K562 (cell line): ENCODE results near the gene NEB. TPM values are rescaled to one million over a fixed set of nuclear protein-coding genes. Genes with fewer than 3 reads are reported as not detected.

Source experiments
- ARID1B ChIP-seq: fragments of 450-650 bp; IDR thresholded peaks from 2 replicates; pipeline ENCODE4 v1.6.1; 2016; ENCODE audit warnings: antibody characterized with exemption, mild to moderate bottlenecking, inconsistent platforms
- ATF7 ChIP-seq: fragments of 450-650 bp; IDR thresholded peaks from 2 replicates; pipeline ENCODE4 v1.7.1; 2014; ENCODE audit warnings: mild to moderate bottlenecking, moderate library complexity
- CEBPG ChIP-seq, 3 experiments: fragments of 200-800 bp in 1 of 3; sonication (Bioruptor generic) in 1 of 3; sonication (generic) in 1 of 3; formaldehyde crosslinking in 1 of 3; IDR thresholded peaks in 2 of 3; conservative IDR thresholded peaks in 1 of 3; 2 replicates each; pipeline versions ENCODE4 v1.6.1 to v1.8.0; 2016 to 2022; ENCODE audit warnings: missing compliant biosample characterization in 2 of 3, missing genetic modification characterization in 2 of 3, mild to moderate bottlenecking in 1 of 3, missing genetic modification reagents in 1 of 3
- CHD7 ChIP-seq: fragments of 200-600 bp; sonication (generic); IDR thresholded peaks from one replicate; pipeline ENCODE4 v1.6.1; 2012; ENCODE audit warnings: mild to moderate bottlenecking, low read depth, low read length, inconsistent platforms
- FOXM1 ChIP-seq, 2 experiments: fragments of 450-650 bp in 1 of 2; sonication (generic) in 1 of 2; formaldehyde crosslinking in 1 of 2; IDR thresholded peaks; 2 replicates each; pipeline versions ENCODE4 v1.6.1 to v1.9.0; 2017 to 2022; ENCODE audit warnings: low read depth in 2 of 2, mild to moderate bottlenecking in 2 of 2, missing genetic modification reagents in 1 of 2, moderate library complexity in 1 of 2
- LARP7 ChIP-seq: fragments of 450-650 bp; IDR thresholded peaks from 2 replicates; pipeline ENCODE4 v1.6.1; 2016
- LEF1 ChIP-seq: fragments of 450-650 bp; IDR thresholded peaks from 2 replicates; pipeline ENCODE4 v1.6.1; 2016; ENCODE audit warnings: mild to moderate bottlenecking
- MTA2 ChIP-seq: fragments of 450-650 bp; IDR thresholded peaks from 2 replicates; pipeline ENCODE4 v1.6.1; 2016; ENCODE audit warnings: low read depth
- MYC ChIP-seq, 2 experiments: fragments of 250-450 bp in 1 of 2; sonication (Bioruptor Pico) in 1 of 2; IDR thresholded peaks; 2 replicates each; pipeline versions ENCODE4 v1.5.1 to v1.6.1; 2012 to 2021; ENCODE audit warnings: low read depth in 2 of 2, borderline replicate concordance in 1 of 2, improper control_type of control experiment in 1 of 2, low read length in 1 of 2, mild to moderate bottlenecking in 1 of 2, moderate library complexity in 1 of 2
- PREB ChIP-seq: sonication (generic); formaldehyde crosslinking; IDR thresholded peaks from 2 replicates; pipeline ENCODE4 v1.8.1; 2023; ENCODE audit warnings: mild to moderate bottlenecking, missing genetic modification reagents
- PRMT5 ChIP-seq: sonication (generic); formaldehyde crosslinking; IDR thresholded peaks from 2 replicates; pipeline ENCODE4 v1.5.0; 2020; ENCODE audit warnings: missing genetic modification reagents
- RFX5 ChIP-seq: IDR thresholded peaks from 2 replicates; pipeline ENCODE4 v1.6.1; 2011; ENCODE audit warnings: low read depth, mild to moderate bottlenecking, improper control_type of control experiment, low read length
- SUPT5H ChIP-seq: fragments of 450-650 bp; IDR thresholded peaks from 2 replicates; pipeline ENCODE4 v1.6.1; 2016
- TAF15 ChIP-seq: fragments of 200-400 bp; formaldehyde crosslinking; IDR thresholded peaks from 2 replicates; pipeline ENCODE4 v1.6.1; 2017; ENCODE audit warnings: mild to moderate bottlenecking, low read depth, low read length, moderate library complexity
- TEAD4 ChIP-seq, 2 experiments: sonication (generic) in 1 of 2; formaldehyde crosslinking in 1 of 2; IDR thresholded peaks; 2 replicates each; pipeline versions ENCODE4 v1.6.1 to v1.8.0; 2012 to 2022; ENCODE audit warnings: borderline replicate concordance in 1 of 2, inconsistent platforms in 1 of 2, low read length in 1 of 2, mild to moderate bottlenecking in 1 of 2, missing genetic modification reagents in 1 of 2
- ZNF589 ChIP-seq: fragments of 200-800 bp; sonication (Bioruptor generic); IDR thresholded peaks from 2 replicates; pipeline ENCODE4 v1.6.1; 2016; ENCODE audit warnings: low read depth, missing genetic modification characterization, missing compliant biosample characterization
- polyA plus RNA-seq, 8 experiments: library from polyadenylated mRNA; depleted of rRNA in 4 of 8; stranded (reverse) in 5 of 8; unstranded in 3 of 8; fragments of >200 nt; fragmentation: Nextera tagmentation in 2 of 8; fragmentation: Illumina TruSeq in 1 of 8; extraction: Ambion mirVana in 2 of 8; extraction: Trizol in 1 of 8; gene quantifications; 2 replicates each; pipeline versions ENCODE4 v1.2.1 to v1.2.3, GENCODE V29; 2011 to 2014; ENCODE audit warnings: inconsistent platforms in 1 of 8, missing spikeins in 1 of 8
- total RNA-seq, 7 experiments: library from RNA; depleted of rRNA in 6 of 7; stranded (reverse); fragments of >200 nt in 6 of 7; fragmentation: Illumina TruSeq in 2 of 7; extraction: Trizol in 2 of 7; gene quantifications; 2 replicates each; pipeline versions ENCODE4 v1.2.1 to v1.2.3, GENCODE V29; 2011 to 2021; ENCODE audit warnings: low replicate concordance in 1 of 7

NEB gene
- total and polyA plus RNA-seq, 9 of the 15 experiments (the other 6 are each of a cell fraction or from before 2014, with no cell fraction given) = 1.7 to 3.8 (median 2.9) TPM

GRCh38 chr2:151651274-151651673, 83.0 kb downstream of the NEB start (continued):
- TF ChIP-seq CHD7 (no peak), LARP7 (no peak), TEAD4 (IDR thresholded peaks at IDR 0.05; ENCODE audit: low read length) (peak; percentile 94), TEAD4 (CRISPR knock-in tag; IDR thresholded peaks at IDR 0.05; ENCODE audit: borderline replicate concordance) (no peak), MYC (IDR thresholded peaks at IDR 0.05; ENCODE audit: low read depth, low read length) (0 out of 2 replicates have a peak, but pooled peaks have one; percentile 12), MYC (CRISPR knock-in tag; IDR thresholded peaks at IDR 0.05; ENCODE audit: borderline replicate concordance, low read depth) (no peak), CEBPG (CRISPR knock-in tag; IDR thresholded peaks at IDR 0.05) (no peak), CEBPG (tag; conservative IDR thresholded peaks at IDR 0.05 in 1 of 2, IDR thresholded peaks at IDR 0.05 in 1 of 2) (peak in 1 of 2 experiments; percentile 77; a peak in 2 of 4 replicates), RFX5 (no peak), TAF15 (no peak), LEF1 (no peak), ARID1B (peak; percentile 81), PRMT5 (no peak), ATF7 (peak; percentile 96), ZNF589 (0 out of 2 replicates have a peak, but pooled peaks have one; percentile 4), SUPT5H (no peak), MTA2 (peak; percentile 41; the same call in 1 of the 2 replicates), FOXM1 (IDR thresholded peaks at IDR 0.05; ENCODE audit: low read depth) (peak; percentile 20; the same call in 1 of the 2 replicates), FOXM1 (CRISPR knock-in tag; IDR thresholded peaks at IDR 0.05; ENCODE audit: low read depth) (no peak), PREB (CRISPR knock-in tag) (no peak)
